ENCODE measurements around the gene MBTPS2.
"Not testable (repeated sequence)": the region's sequence is repeated elsewhere in the genome, so short reads cannot be mapped to it uniquely, and the experiment has no call there.

The MBTPS2 gene

GRCh38 chrX:21839334-21840192 is at the start of gene MBTPS2:
Gene MBTPS2 (plus strand): TSS chrX:21839617. CDS start chrX:21839735, 118 bp downstream.
- DNase-seq: peak; percentile 60

GRCh38 chrX:21798677-21799219 is 40.7 kb upstream of the MBTPS2 start:
- no peak for DNase-seq

- no peak for DNase-seq
These were observed 39.6 kb upstream of the MBTPS2 start for GRCh38 chrX:21799767-21800166.

- DNase-seq: no peak
These were observed 39.1 kb upstream of the MBTPS2 start for GRCh38 chrX:21800344-21800770.

- no peak for DNase-seq
These were observed 37.3 kb upstream of the MBTPS2 start for GRCh38 chrX:21802054-21802670.

- no peak for DNase-seq
These were observed 36.6 kb upstream of the MBTPS2 start for GRCh38 chrX:21802839-21803238.

- no peak for DNase-seq
These were observed 32.7 kb upstream of the MBTPS2 start for GRCh38 chrX:21806691-21807090.

- DNase-seq: no peak
These were observed 27.6 kb upstream of the MBTPS2 start for GRCh38 chrX:21811832-21812231.

GRCh38 chrX:21812628-21813027 is 26.8 kb upstream of the MBTPS2 start:
- no peak for DNase-seq

GRCh38 chrX:21813612-21814368 is 25.6 kb upstream of the MBTPS2 start:
- DNase-seq: no peak

GRCh38 chrX:21816136-21816535 is 23.3 kb upstream of the MBTPS2 start:
- DNase-seq: no peak

- not testable (repeated sequence) for DNase-seq
These were observed 19.2 kb upstream of the MBTPS2 start for GRCh38 chrX:21820170-21820569.

- no peak for DNase-seq
These were observed 17.5 kb upstream of the MBTPS2 start for GRCh38 chrX:21821875-21822274.

- no peak for DNase-seq
These were observed 7.9 kb upstream of the MBTPS2 start for GRCh38 chrX:21831496-21831895.

- DNase-seq: no peak
These were observed 2.4 kb upstream of the MBTPS2 start for GRCh38 chrX:21837056-21837455.

- DNase-seq: no peak
These were observed 482 bp upstream of the MBTPS2 start for GRCh38 chrX:21838937-21839333.

GRCh38 chrX:21840193-21840545 is 752 bp downstream of the MBTPS2 start:
- DNase-seq: no peak

GRCh38 chrX:21843179-21843578 is 3.8 kb downstream of the MBTPS2 start:
- DNase-seq: no peak

- DNase-seq: no peak
These were observed 5.7 kb downstream of the MBTPS2 start for GRCh38 chrX:21845096-21845495.

- DNase-seq: no peak
These were observed 7.9 kb downstream of the MBTPS2 start for GRCh38 chrX:21847342-21847741.

GRCh38 chrX:21853578-21853977 is 14.2 kb downstream of the MBTPS2 start:
- DNase-seq: no peak

- DNase-seq: no peak
These were observed 16.6 kb downstream of the MBTPS2 start, which contains the start of gene YY2 for GRCh38 chrX:21855937-21856415. Gene YY2 (plus strand): TSS chrX:21855987. CDS start chrX:21856485, 498 bp downstream.

GRCh38 chrX:21856504-21856903 is 17.1 kb downstream of the MBTPS2 start:
- no peak for DNase-seq

All from amniotic stem cell (primary cell).